Measurements from ENCODE around the gene GPR180. TPM values are rescaled to one million over a fixed set of nuclear protein-coding genes. Genes with fewer than 3 reads are reported as not detected.

Gene GPR180
- total and polyA plus RNA-seq, 2 experiments from 2014 or later = 3.7 to 9.5 TPM

- Histone ChIP-seq H3K27me3 (ENCODE audit: insufficient read depth) (no peaks in the 10 kb centered on the region), H3K4me3 (no peak overlapping the region), H4K20me1 (replicated peaks; ENCODE audit: insufficient read depth) (no peaks in the 10 kb centered on the region), H3K27ac (ENCODE audit: low read depth) (no peak overlapping the region), H3K36me3 (ENCODE audit: insufficient read depth) (no peaks in the 10 kb centered on the region), H3K4me1 (ENCODE audit: insufficient read depth) (peaks cover 13% of the 10 kb centered on the region), H2AFZ (no peak overlapping the region), H3K9me2 (ENCODE audit: insufficient read depth) (no peaks in the 10 kb centered on the region), H3K79me2 (replicated peaks; ENCODE audit: insufficient read depth) (no peaks in the 10 kb centered on the region), H3K4me2 (no peak overlapping the region), H3F3A (replicated peaks; ENCODE audit: low read depth) (no peaks in the 10 kb centered on the region)
- Mint-ChIP-seq H3K27ac (peak overlapping the region; percentile 9; the same call in 1 of the 2 replicates), H3K4me3 (no peak overlapping the region), H3K9me3 (peaks cover 8% of the 10 kb centered on the region), H3K36me3 (ENCODE audit: low read depth) (peaks cover 7% of the 10 kb centered on the region; the same call in 1 of the 3 replicates), H3K27me3 (ENCODE audit: insufficient read depth, low read depth, poor library complexity) (peaks cover 8% of the 10 kb centered on the region), H3K4me1 (peaks cover 32% of the 10 kb centered on the region)
- TF ChIP-seq ZNF462 (CRISPR knock-in tag; IDR thresholded peaks at IDR 0.05) (no peak), CTCF (conservative IDR thresholded peaks at IDR 0.05; ENCODE audit: low read depth in 2 of 2) (peak in 1 of 2 experiments; percentile 25; a peak in 2 of 4 replicates)
- peak; percentile 59 for DNase-seq (ENCODE audit: low spot score)
- ATAC-seq = peak; percentile 80
These were observed 57.4 kb downstream of the GPR180 start for GRCh38 chr13:94658926-94659597.

GRCh38 chr13:94659598-94659946, 57.9 kb downstream of the GPR180 start:
- Histone ChIP-seq H3K36me3 (ENCODE audit: insufficient read depth) (no peaks in the 10 kb centered on the region), H3K4me1 (ENCODE audit: insufficient read depth) (peaks cover 13% of the 10 kb centered on the region), H3K27me3 (ENCODE audit: insufficient read depth) (no peaks in the 10 kb centered on the region), H3F3A (replicated peaks; ENCODE audit: low read depth) (no peaks in the 10 kb centered on the region), H3K27ac (ENCODE audit: low read depth) (no peak overlapping the region), H3K79me2 (replicated peaks; ENCODE audit: insufficient read depth) (no peaks in the 10 kb centered on the region), H3K4me2 (no peak overlapping the region), H3K9me2 (ENCODE audit: insufficient read depth) (no peaks in the 10 kb centered on the region), H2AFZ (no peak overlapping the region), H3K4me3 (no peak overlapping the region), H4K20me1 (replicated peaks; ENCODE audit: insufficient read depth) (no peaks in the 10 kb centered on the region)
- DNase-seq (ENCODE audit: low spot score) (no peak), ATAC-seq (no peak)
- peaks cover 8% of the 10 kb centered on the region for H3K27me3 Mint-ChIP-seq (ENCODE audit: insufficient read depth, low read depth, poor library complexity)
- no peak overlapping the region for H3K4me3 Mint-ChIP-seq
- peaks cover 32% of the 10 kb centered on the region for H3K4me1 Mint-ChIP-seq
- H3K27ac Mint-ChIP-seq = no peak overlapping the region
- peaks cover 7% of the 10 kb centered on the region; the same call in 1 of the 3 replicates for H3K36me3 Mint-ChIP-seq (ENCODE audit: low read depth)
- peaks cover 8% of the 10 kb centered on the region for H3K9me3 Mint-ChIP-seq
- no peak for TF ChIP-seq EZH2 (IDR thresholded peaks at IDR 0.05; ENCODE audit: low read depth, unreplicated experiment)
- no peak for TF ChIP-seq JUNB (IDR thresholded peaks at IDR 0.05; ENCODE audit: unreplicated experiment)
- no peak for TF ChIP-seq CTCF (conservative IDR thresholded peaks at IDR 0.05; ENCODE audit: low read depth in 2 of 2)
- no peak for TF ChIP-seq ZNF114 (CRISPR knock-in tag; IDR thresholded peaks at IDR 0.05)
- no peak for TF ChIP-seq REST (IDR thresholded peaks at IDR 0.05; ENCODE audit: unreplicated experiment)
